Measurements from ENCODE around the gene PLIN5.
A peak's percentile ranks its signal among the peaks of the same experiment; 100 is the strongest.
"Not testable (repeated sequence)": the region's sequence is repeated elsewhere in the genome, so short reads cannot be mapped to it uniquely, and the experiment has no call there.

PLIN5 gene

DNA sequence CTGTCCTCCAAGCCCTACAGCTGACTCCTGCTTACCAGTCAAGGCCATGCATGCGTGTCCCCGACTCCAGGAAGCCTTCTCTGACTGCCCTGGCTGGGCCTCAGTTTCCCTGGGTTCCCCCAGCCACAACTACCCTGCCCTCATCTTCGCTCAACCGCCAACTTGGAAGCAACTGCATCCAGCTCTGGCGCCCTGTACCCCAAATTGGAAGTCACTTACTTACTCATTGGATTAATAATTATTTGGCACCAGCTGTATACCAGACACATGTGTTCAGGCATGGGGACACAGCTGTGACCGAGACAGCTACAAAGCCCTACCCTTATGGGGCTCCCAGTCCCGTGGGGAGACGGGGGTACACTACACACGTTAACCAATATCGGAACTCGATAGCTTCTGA, 35.4 kb upstream of the PLIN5 start:
- Histone ChIP-seq H3K4me3 (no peak overlapping the region), H3K27me3 (peaks cover 0 to 72% of the 10 kb centered on the region in 2 donors), H3K9me3 (no peaks in the 10 kb centered on the region), H3K36me3 (no peaks in the 10 kb centered on the region), H3K4me1 (peaks cover 0 to 6% (median 4%) of the 10 kb centered on the region in 4 donors), H3K27ac (no peak overlapping the region)
- DNase-seq = no peak
- TF ChIP-seq, protein P1, sequence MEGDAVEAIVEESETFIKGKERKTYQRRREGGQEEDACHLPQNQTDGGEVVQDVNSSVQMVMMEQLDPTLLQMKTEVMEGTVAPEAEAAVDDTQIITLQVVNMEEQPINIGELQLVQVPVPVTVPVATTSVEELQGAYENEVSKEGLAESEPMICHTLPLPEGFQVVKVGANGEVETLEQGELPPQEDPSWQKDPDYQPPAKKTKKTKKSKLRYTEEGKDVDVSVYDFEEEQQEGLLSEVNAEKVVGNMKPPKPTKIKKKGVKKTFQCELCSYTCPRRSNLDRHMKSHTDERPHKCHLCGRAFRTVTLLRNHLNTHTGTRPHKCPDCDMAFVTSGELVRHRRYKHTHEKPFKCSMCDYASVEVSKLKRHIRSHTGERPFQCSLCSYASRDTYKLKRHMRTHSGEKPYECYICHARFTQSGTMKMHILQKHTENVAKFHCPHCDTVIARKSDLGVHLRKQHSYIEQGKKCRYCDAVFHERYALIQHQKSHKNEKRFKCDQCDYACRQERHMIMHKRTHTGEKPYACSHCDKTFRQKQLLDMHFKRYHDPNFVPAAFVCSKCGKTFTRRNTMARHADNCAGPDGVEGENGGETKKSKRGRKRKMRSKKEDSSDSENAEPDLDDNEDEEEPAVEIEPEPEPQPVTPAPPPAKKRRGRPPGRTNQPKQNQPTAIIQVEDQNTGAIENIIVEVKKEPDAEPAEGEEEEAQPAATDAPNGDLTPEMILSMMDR (IDR thresholded peaks at IDR 0.05) = no peak
- intact Hi-C loops (cut with DNase I; ENCODE audit: low total_unique reads) = no loop called here

DNA sequence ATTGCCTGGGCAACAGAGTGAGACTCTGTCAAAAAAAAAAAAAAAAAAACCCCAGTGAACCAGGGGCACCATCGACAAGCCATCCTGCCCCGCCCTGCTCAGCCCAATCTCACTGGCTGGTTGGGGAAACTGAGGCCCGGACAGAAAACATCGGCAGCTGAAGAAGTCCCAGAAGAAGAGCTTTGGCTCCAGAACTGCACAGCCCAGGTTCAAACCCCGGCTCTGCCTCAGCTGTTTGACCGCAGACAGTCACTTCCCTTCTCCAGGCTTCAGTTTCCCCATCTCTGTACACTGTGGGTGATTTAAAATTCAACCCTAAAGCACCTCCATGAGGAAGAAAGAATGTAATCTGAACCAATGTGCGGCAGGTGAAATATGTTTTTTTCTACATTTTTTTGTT, 33.9 kb upstream of the PLIN5 start:
- DNase-seq = no peak
- TF ChIP-seq, protein P1 (IDR thresholded peaks at IDR 0.05) = no peak
- intact Hi-C loops (cut with DNase I; ENCODE audit: low total_unique reads) = no loop called here
- Histone ChIP-seq H3K4me3 (no peak overlapping the region), H3K9me3 (no peaks in the 10 kb centered on the region), H3K27ac (no peak overlapping the region), H3K27me3 (peaks cover 0 to 57% of the 10 kb centered on the region in 2 donors), H3K36me3 (no peaks in the 10 kb centered on the region), H3K4me1 (no peaks in the 10 kb centered on the region)

DNA sequence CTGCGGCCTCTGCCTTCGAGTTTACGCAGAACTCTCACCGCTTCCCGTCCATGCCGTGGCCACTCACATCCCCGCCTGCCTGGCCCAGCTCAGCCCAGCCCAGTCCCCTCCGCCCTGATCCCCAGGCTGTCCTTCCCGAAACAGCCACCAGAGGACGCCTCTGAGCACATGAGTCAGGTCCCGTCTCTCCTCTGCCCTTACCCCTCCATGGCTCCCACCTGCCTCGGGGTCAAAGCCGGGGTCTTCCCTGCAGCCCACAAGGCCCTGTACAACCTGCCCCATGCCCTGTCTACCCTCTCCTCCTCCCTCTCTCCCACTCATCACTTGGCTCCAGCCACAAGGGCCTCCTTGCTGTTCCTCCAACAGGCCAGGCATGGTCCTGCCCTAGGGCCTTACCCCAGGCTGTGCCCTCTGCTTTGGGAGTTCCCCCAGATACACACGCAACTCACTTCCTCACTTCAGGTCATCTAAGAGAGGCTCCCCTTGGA, 32.6 kb upstream of the PLIN5 start:
- intact Hi-C loops (cut with DNase I; ENCODE audit: low total_unique reads) = no loop called here
- Histone ChIP-seq H3K4me1 (no peaks in the 10 kb centered on the region), H3K27me3 (peaks cover 0 to 44% of the 10 kb centered on the region in 2 donors), H3K9me3 (no peaks in the 10 kb centered on the region), H3K4me3 (no peak overlapping the region), H3K27ac (no peak overlapping the region), H3K36me3 (no peaks in the 10 kb centered on the region)
- TF ChIP-seq, protein P1 (IDR thresholded peaks at IDR 0.05) = peak; percentile 44 to 52
- no peak for DNase-seq

DNA sequence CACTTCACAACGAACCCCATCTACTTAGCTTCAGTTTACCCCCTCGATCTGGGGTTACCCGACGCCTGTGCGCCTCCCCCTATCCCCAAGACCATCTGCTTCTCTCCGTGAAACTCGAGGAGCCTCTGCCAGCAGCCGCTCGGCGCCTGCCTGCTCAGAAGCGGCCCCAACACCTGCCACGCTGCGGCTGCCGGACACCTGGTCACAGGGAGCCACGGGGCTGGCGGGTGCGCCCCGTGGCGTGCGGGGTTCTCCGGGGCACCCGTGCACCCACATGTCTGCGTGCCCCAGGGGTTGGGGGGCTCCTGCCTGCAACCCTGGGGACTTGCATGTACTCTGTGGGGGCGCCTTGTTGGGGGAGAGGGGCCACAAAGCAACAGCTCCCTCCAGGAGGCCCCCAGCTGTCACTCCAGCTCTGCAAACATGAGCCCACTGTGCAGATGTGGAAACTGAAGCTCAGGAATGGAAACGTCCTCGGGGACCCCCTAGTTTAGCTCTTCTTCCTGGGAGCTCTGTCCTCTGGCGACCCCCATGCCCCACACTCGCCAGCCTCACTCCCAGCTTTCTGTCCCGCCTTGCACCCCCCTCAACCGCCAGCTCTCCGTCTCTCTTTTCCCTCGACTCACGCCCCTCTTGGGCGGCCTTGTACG, 31.5 kb upstream of the PLIN5 start:
- intact Hi-C loops (cut with DNase I; ENCODE audit: low total_unique reads) = no loop called here
- Histone ChIP-seq H3K27ac (no peak overlapping the region), H3K4me3 (no peak overlapping the region), H3K9me3 (no peaks in the 10 kb centered on the region), H3K4me1 (no peaks in the 10 kb centered on the region), H3K36me3 (no peaks in the 10 kb centered on the region), H3K27me3 (peaks cover 0 to 39% of the 10 kb centered on the region in 2 donors)
- DNase-seq = no peak
- TF ChIP-seq, protein P1 (IDR thresholded peaks at IDR 0.05) = no peak

DNA sequence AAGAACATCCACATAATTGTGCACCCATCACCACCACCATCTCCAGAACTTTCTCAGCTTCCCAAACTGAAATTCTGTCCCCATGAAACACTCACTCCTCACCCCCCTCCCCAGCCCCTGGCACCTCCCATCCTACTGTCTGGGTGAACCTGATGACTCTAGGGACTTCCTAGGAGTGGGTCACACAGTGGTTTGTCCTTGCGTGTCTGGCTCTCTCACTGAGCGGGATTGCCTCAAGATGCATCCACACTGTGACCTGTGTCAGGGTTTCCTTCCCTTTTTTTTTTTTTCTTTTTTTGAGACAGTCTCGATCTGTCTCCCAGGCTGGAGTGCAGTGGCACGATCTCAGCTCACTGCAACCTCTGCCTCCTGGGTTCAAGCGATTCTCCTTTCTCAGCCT, 28.5 kb upstream of the PLIN5 start:
- not testable (repeated sequence) for H3K9me3 ChIP-seq, H3K36me3 ChIP-seq, H3K4me1 ChIP-seq, DNase-seq, H3K4me3 ChIP-seq, H3K27ac ChIP-seq
- H3K27me3 ChIP-seq = peaks cover 0 to 31% of the 10 kb centered on the region in 2 donors
- intact Hi-C loops (cut with DNase I; ENCODE audit: low total_unique reads) = loop anchor here (5.0 kb wide), 1 partner anchor 59 kb away; no protein-coding TSS in a partner anchor

DNA sequence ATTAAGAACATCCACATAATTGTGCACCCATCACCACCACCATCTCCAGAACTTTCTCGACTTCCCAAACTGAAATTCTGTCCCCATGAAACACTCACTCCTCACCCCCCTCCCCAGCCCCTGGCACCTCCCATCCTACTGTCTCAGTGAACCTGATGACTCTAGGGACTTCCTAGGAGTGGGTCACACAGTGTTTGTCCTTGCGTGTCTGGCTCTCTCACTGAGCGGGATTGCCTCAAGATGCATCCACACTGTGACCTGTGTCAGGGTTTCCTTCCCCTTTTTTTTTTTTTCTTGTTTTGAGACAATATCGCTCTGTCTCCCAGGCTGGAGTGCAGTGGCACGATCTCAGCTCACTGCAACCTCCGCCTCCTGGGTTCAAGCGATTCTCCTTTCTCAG, 27.1 kb upstream of the PLIN5 start:
- H3K9me3 ChIP-seq, DNase-seq, H3K27ac ChIP-seq, H3K4me1 ChIP-seq, H3K4me3 ChIP-seq, H3K36me3 ChIP-seq: not testable (repeated sequence)
- intact Hi-C loops (cut with DNase I; ENCODE audit: low total_unique reads) = loop anchor here (5.0 kb wide), 1 partner anchor 60 kb away; no protein-coding TSS in a partner anchor
- H3K27me3 ChIP-seq = peaks cover 0 to 31% of the 10 kb centered on the region in 2 donors
